Tibial nerve (tissue), 4 donors: ENCODE results near the gene TSPAN32. TPM values are rescaled to one million over a fixed set of nuclear protein-coding genes. Genes with fewer than 3 reads are reported as not detected.

Experiments
- DNase-seq, 2 donors: peaks; one replicate each; pipeline ENCODE4 v3.0.0-alpha.2; 2019; ENCODE audit warnings: low spot score in 2 of 2
- H3K27ac ChIP-seq, 4 donors: fragments of 200-600 bp; sonication (generic) in 3 of 4; one replicate each; pipeline ENCODE4 v1.5.1; 2017 to 2019; ENCODE audit warnings: mild to moderate bottlenecking in 1 of 4
- H3K27me3 ChIP-seq, 2 donors: fragments of 200-600 bp; sonication (generic) in 1 of 2; one replicate each; pipeline versions ENCODE4 v1.5.1 to v1.6.0; 2017 to 2019
- H3K36me3 ChIP-seq, 3 donors: fragments of 200-600 bp; sonication (generic); one replicate each; pipeline ENCODE4 v1.5.1; 2018 to 2019
- H3K4me1 ChIP-seq, 4 donors: fragments of 200-600 bp; sonication (generic) in 3 of 4; one replicate each; pipeline ENCODE4 v1.5.1; 2017 to 2019
- H3K4me3 ChIP-seq, 4 donors: fragments of 200-600 bp; sonication (generic) in 3 of 4; one replicate each; pipeline ENCODE4 v1.5.1; 2017 to 2019; ENCODE audit warnings: mild to moderate bottlenecking in 1 of 4, moderate library complexity in 1 of 4
- H3K9me3 ChIP-seq, 4 donors: fragments of 200-600 bp; sonication (generic) in 3 of 4; one replicate each; pipeline ENCODE4 v1.5.1; 2017 to 2019
- CTCF ChIP-seq, 5 experiments: fragments of 200-600 bp in 3 of 5; fragments of 450-650 bp in 2 of 5; sonication (generic) in 3 of 5; IDR thresholded peaks; one replicate each; pipeline ENCODE4 v1.5.1; 2016 to 2019; ENCODE audit warnings: antibody characterized with exemption in 5 of 5, mild to moderate bottlenecking in 3 of 5, moderate library complexity in 2 of 5
- EP300 ChIP-seq, 2 donors: sonication (generic); formaldehyde crosslinking; IDR thresholded peaks; one replicate each; pipeline ENCODE4 v1.6.1; 2017; ENCODE audit warnings: antibody characterized with exemption in 2 of 2, mild to moderate bottlenecking in 1 of 2
- POLR2A ChIP-seq, 2 donors: fragments of 450-650 bp; IDR thresholded peaks; one replicate each; pipeline ENCODE4 v1.6.1; 2017; ENCODE audit warnings: antibody characterized with exemption in 2 of 2, mild to moderate bottlenecking in 2 of 2, moderate library complexity in 2 of 2
- WGBS, 2 donors: methylation state at CpG; one replicate each; pipeline ENCODE4 v1.1.5; 2018; 5-methylcytosine and 5-hydroxymethylcytosine counted together
- total RNA-seq, 4 donors: library from RNA; depleted of rRNA; stranded (reverse); fragments of >200 nt; gene quantifications; one replicate each; pipeline ENCODE4 v1.1.0, GENCODE V29; 2016

Gene TSPAN32
- total RNA-seq, 4 donors from 2014 or later: 1.8 to 9.0 (median 5.8) TPM

- peaks cover 0 to 12% (median under 1%) of the 10 kb centered on the region in 4 donors for H3K4me1 ChIP-seq
- H3K27me3 ChIP-seq: peaks cover 0 to 14% of the 10 kb centered on the region in 2 donors
- TF ChIP-seq EP300 (IDR thresholded peaks at IDR 0.05): no peak
- TF ChIP-seq CTCF (IDR thresholded peaks at IDR 0.05): no peak
- no peak for TF ChIP-seq POLR2A (IDR thresholded peaks at IDR 0.05)
- WGBS, 2 donors: 82 to 85% methylated on average over 22 of the region's 22 CpGs
- H3K4me3 ChIP-seq: no peak overlapping the region
- no peak for DNase-seq
- no peaks in the 10 kb centered on the region for H3K9me3 ChIP-seq
- no peak overlapping the region for H3K27ac ChIP-seq
- no peaks in the 10 kb centered on the region for H3K36me3 ChIP-seq
Observed at GRCh38 chr11:2264366-2265053, 37.3 kb upstream of the TSPAN32 start.

GRCh38 chr11:2265396-2265795, 36.4 kb upstream of the TSPAN32 start:
- Histone ChIP-seq H3K27me3 (peaks cover 0 to 19% of the 10 kb centered on the region in 2 donors), H3K4me1 (peaks cover 0 to 21% (median 4%) of the 10 kb centered on the region in 4 donors), H3K9me3 (no peaks in the 10 kb centered on the region), H3K36me3 (no peaks in the 10 kb centered on the region), H3K4me3 (no peak overlapping the region), H3K27ac (peak overlapping the region in 1 of 4 donors; percentile 20)
- TF ChIP-seq POLR2A (IDR thresholded peaks at IDR 0.05) (no peak), EP300 (IDR thresholded peaks at IDR 0.05) (peak in 1 of 2 donors; percentile 10)
- WGBS, 2 donors: 36 to 47% methylated on average over 2 of the region's 2 CpGs
- DNase-seq: no peak

GRCh38 chr11:2265854-2266585, 35.8 kb upstream of the TSPAN32 start:
- Histone ChIP-seq H3K27me3 (peaks cover 0 to 25% of the 10 kb centered on the region in 2 donors), H3K9me3 (no peaks in the 10 kb centered on the region), H3K4me3 (no peak overlapping the region), H3K36me3 (no peaks in the 10 kb centered on the region), H3K4me1 (peaks cover 0 to 27% (median 7%) of the 10 kb centered on the region in 4 donors), H3K27ac (peak overlapping the region in 1 of 4 donors; percentile 20)
- WGBS, 2 donors: 73 to 74% methylated on average over 23 to 24 of the region's 24 CpGs
- TF ChIP-seq POLR2A (IDR thresholded peaks at IDR 0.05): no peak
- no peak for TF ChIP-seq CTCF (IDR thresholded peaks at IDR 0.05)
- TF ChIP-seq EP300 (IDR thresholded peaks at IDR 0.05): no peak
- DNase-seq: no peak

- H3K27ac ChIP-seq: no peak overlapping the region
- H3K4me1 ChIP-seq: peaks cover 0 to 32% (median 8%) of the 10 kb centered on the region in 4 donors
- no peak overlapping the region for H3K4me3 ChIP-seq
- 91 to 92% methylated on average over 26 of the region's 26 CpGs for WGBS, 2 donors
- H3K36me3 ChIP-seq: no peaks in the 10 kb centered on the region
- TF ChIP-seq EP300 (IDR thresholded peaks at IDR 0.05): no peak
- TF ChIP-seq CTCF (IDR thresholded peaks at IDR 0.05): no peak
- no peak for TF ChIP-seq POLR2A (IDR thresholded peaks at IDR 0.05)
- no peaks in the 10 kb centered on the region for H3K9me3 ChIP-seq
- H3K27me3 ChIP-seq: peaks cover 0 to 32% of the 10 kb centered on the region in 2 donors
- no peak for DNase-seq
Observed at GRCh38 chr11:2266586-2267305, 35.1 kb upstream of the TSPAN32 start.

- 83 to 86% methylated on average over 10 to 11 of the region's 12 CpGs for WGBS, 2 donors
- no peaks in the 10 kb centered on the region for H3K36me3 ChIP-seq
- H3K27me3 ChIP-seq: peaks cover 0 to 37% of the 10 kb centered on the region in 2 donors
- no peak for DNase-seq
- H3K4me3 ChIP-seq: no peak overlapping the region
- H3K9me3 ChIP-seq: no peaks in the 10 kb centered on the region
- H3K4me1 ChIP-seq: peaks cover 0 to 32% (median 8%) of the 10 kb centered on the region in 4 donors
- no peak overlapping the region for H3K27ac ChIP-seq
- TF ChIP-seq POLR2A (IDR thresholded peaks at IDR 0.05) (no peak), EP300 (IDR thresholded peaks at IDR 0.05) (no peak), CTCF (IDR thresholded peaks at IDR 0.05) (no peak)
Observed at GRCh38 chr11:2267306-2267850, 34.4 kb upstream of the TSPAN32 start.
